Panc1 (cell line): ENCODE measurements around the gene HMOX1. TPM values are rescaled to one million over a fixed set of nuclear protein-coding genes. Genes with fewer than 3 reads are reported as not detected.

Experiments used
- ATAC-seq: fragments of 200-7000 bp; cut with Tn5 transposase; 2 replicates; pipeline ENCODE4 v1.9.1; 2020; ENCODE audit warnings: mild to moderate bottlenecking, moderate library complexity
- BruUV-seq: library from RNA; stranded (reverse); fragments of 400-500 nt; replicated peaks from 2 replicates; lab custom pipeline; 2021; lab: Mats Ljungman, UMichigan
- CTCF ChIA-PET: fragments of 300-600 bp; sonication (Branson Sonifier 250); formaldehyde crosslinking; loops from one replicate; lab custom pipeline; 2022; ENCODE audit warnings: antibody characterized with exemption; lab: Charles Lee
- POLR2A ChIA-PET: fragments of 300-600 bp; sonication (Branson Sonifier 250); formaldehyde crosslinking; loops from one replicate; lab custom pipeline; 2022; ENCODE audit warnings: antibody characterized with exemption; lab: Charles Lee
- DNase-seq: peaks from one replicate; pipeline ENCODE4 v3.0.0-alpha.2; 2010; ENCODE audit warnings: low read depth, low spot score
- H3K27ac ChIP-seq: 2 replicates; pipeline ENCODE4 v1.5.1; 2011; ENCODE audit warnings: mild to moderate bottlenecking, low read length, inconsistent platforms
- H3K27me3 ChIP-seq: fragments of 200-500 bp; sonication (Bioruptor generic); 2 replicates; pipeline ENCODE4 v1.6.0; 2014; ENCODE audit warnings: low read length, inconsistent platforms; ENCODE audit not compliant: control insufficient read depth, insufficient read depth
- H3K36me3 ChIP-seq: fragments of 200-500 bp; sonication (Bioruptor generic); 2 replicates; pipeline ENCODE4 v1.5.1; 2014; ENCODE audit warnings: inconsistent platforms, mild to moderate bottlenecking, low read length, moderate library complexity; ENCODE audit not compliant: control insufficient read depth, insufficient read depth
- H3K4me1 ChIP-seq: 2 replicates; pipeline ENCODE4 v1.5.1; 2011; ENCODE audit warnings: inconsistent platforms, mild to moderate bottlenecking, low read length, moderate library complexity; ENCODE audit not compliant: control insufficient read depth, insufficient read depth
- H3K4me3 ChIP-seq, 2 experiments: 2 replicates each; pipeline ENCODE4 v1.5.1; 2011 to 2012; ENCODE audit warnings: low read depth in 2 of 2, low read length in 2 of 2, mild to moderate bottlenecking in 2 of 2, inconsistent platforms in 1 of 2, moderate library complexity in 1 of 2
- H3K9me3 ChIP-seq: fragments of 200-500 bp; sonication (Bioruptor generic); 2 replicates; pipeline ENCODE4 v1.5.1; 2014; ENCODE audit warnings: low read depth, mild to moderate bottlenecking, inconsistent platforms, low read length, moderate library complexity; ENCODE audit not compliant: control insufficient read depth, insufficient read depth
- POLR2AphosphoS5 ChIP-seq: IDR thresholded peaks from 2 replicates; pipeline ENCODE4 v1.6.1; 2012; ENCODE audit warnings: mild to moderate bottlenecking, low read depth, low read length, moderate library complexity
- SIN3A ChIP-seq: IDR thresholded peaks from 2 replicates; pipeline ENCODE4 v1.6.1; 2012; ENCODE audit warnings: low read depth, mild to moderate bottlenecking, low read length, moderate library complexity, borderline replicate concordance; ENCODE audit not compliant: insufficient read depth
- TCF7L2 ChIP-seq: IDR thresholded peaks from 2 replicates; pipeline ENCODE4 v1.6.1; 2011; ENCODE audit warnings: mild to moderate bottlenecking, low read depth, low read length, inconsistent platforms
- in situ Hi-C: cut with HindIII; loops from 2 replicates; pipeline ENCODE4 v1.10.0; 2016; ENCODE audit warnings: low sequenced_read_pairs, low pct_unique_long_range_greater_than_20kb
- intact Hi-C: fragments of 100-400 bp; cut with micrococcal nuclease; formaldehyde crosslinking; loops from one replicate; pipeline ENCODE4 v1.10.0; 2022; ENCODE audit not compliant: unreplicated experiment
- total RNA-seq: library from RNA; stranded (reverse); gene quantifications from one replicate; pipeline ENCODE4 v1.2.1, GENCODE V29; 2021; ENCODE audit not compliant: unreplicated experiment
- TF ChIP-seq, protein P1 (sequence below): fragments of 450-650 bp; IDR thresholded peaks from 2 replicates; pipeline ENCODE4 v1.5.1; 2017; ENCODE audit warnings: mild to moderate bottlenecking
- TF ChIP-seq, protein P2 (sequence below), 2 experiments: IDR thresholded peaks; 2 replicates each; pipeline ENCODE4 v1.6.1; 2011 to 2012; ENCODE audit warnings: low read depth in 2 of 2, control low read depth in 1 of 2, low read length in 1 of 2, mild to moderate bottlenecking in 1 of 2, moderate library complexity in 1 of 2; ENCODE audit not compliant: insufficient read depth in 1 of 2

HMOX1 gene
- total RNA-seq, 1 experiment from 2014 or later = 105 TPM

DNA sequence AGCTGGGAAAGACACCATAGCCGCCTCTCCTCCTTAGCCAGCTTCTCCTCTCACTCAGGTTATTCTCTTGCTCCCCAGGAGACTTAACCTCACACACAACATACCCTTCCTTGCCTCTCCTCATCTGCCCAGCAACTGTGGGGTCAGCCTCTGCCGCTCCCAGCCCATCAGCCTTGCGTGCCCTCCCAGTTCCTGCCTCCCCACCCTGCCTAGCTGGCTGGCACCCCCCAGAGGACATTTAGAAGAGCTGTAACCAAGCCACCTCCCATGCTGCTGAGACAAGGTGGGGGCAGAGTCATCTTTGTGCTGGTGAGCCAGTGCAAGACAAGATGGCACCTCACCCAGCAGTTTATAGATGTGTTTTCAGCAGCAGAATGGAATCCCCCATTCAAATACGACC lies 43.0 kb upstream of the HMOX1 start:
- ATAC-seq = no peak
- Histone ChIP-seq H3K4me3 (no peak overlapping the region), H3K36me3 (no peaks in the 10 kb centered on the region; the same call in 1 of the 2 replicates), H3K27ac (no peak overlapping the region), H3K27me3 (no peaks in the 10 kb centered on the region), H3K9me3 (no peaks in the 10 kb centered on the region), H3K4me1 (no peaks in the 10 kb centered on the region)
- DNase-seq = no peak
- POLR2A ChIA-PET = no interaction called here
- BruUV-seq = no TSS peak
- in situ Hi-C loops (no loop called here), intact Hi-C loops (no loop called here)
- TF ChIP-seq SIN3A = no peak
- no peak for TF ChIP-seq POLR2AphosphoS5
- TF ChIP-seq, protein P1, sequence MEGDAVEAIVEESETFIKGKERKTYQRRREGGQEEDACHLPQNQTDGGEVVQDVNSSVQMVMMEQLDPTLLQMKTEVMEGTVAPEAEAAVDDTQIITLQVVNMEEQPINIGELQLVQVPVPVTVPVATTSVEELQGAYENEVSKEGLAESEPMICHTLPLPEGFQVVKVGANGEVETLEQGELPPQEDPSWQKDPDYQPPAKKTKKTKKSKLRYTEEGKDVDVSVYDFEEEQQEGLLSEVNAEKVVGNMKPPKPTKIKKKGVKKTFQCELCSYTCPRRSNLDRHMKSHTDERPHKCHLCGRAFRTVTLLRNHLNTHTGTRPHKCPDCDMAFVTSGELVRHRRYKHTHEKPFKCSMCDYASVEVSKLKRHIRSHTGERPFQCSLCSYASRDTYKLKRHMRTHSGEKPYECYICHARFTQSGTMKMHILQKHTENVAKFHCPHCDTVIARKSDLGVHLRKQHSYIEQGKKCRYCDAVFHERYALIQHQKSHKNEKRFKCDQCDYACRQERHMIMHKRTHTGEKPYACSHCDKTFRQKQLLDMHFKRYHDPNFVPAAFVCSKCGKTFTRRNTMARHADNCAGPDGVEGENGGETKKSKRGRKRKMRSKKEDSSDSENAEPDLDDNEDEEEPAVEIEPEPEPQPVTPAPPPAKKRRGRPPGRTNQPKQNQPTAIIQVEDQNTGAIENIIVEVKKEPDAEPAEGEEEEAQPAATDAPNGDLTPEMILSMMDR = no peak
- TF ChIP-seq, protein P2, sequence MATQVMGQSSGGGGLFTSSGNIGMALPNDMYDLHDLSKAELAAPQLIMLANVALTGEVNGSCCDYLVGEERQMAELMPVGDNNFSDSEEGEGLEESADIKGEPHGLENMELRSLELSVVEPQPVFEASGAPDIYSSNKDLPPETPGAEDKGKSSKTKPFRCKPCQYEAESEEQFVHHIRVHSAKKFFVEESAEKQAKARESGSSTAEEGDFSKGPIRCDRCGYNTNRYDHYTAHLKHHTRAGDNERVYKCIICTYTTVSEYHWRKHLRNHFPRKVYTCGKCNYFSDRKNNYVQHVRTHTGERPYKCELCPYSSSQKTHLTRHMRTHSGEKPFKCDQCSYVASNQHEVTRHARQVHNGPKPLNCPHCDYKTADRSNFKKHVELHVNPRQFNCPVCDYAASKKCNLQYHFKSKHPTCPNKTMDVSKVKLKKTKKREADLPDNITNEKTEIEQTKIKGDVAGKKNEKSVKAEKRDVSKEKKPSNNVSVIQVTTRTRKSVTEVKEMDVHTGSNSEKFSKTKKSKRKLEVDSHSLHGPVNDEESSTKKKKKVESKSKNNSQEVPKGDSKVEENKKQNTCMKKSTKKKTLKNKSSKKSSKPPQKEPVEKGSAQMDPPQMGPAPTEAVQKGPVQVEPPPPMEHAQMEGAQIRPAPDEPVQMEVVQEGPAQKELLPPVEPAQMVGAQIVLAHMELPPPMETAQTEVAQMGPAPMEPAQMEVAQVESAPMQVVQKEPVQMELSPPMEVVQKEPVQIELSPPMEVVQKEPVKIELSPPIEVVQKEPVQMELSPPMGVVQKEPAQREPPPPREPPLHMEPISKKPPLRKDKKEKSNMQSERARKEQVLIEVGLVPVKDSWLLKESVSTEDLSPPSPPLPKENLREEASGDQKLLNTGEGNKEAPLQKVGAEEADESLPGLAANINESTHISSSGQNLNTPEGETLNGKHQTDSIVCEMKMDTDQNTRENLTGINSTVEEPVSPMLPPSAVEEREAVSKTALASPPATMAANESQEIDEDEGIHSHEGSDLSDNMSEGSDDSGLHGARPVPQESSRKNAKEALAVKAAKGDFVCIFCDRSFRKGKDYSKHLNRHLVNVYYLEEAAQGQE (IDR thresholded peaks at IDR 0.05; ENCODE audit: insufficient read depth in 1 of 2, low read depth in 2 of 2, low read length in 1 of 2) = no peak
- TF ChIP-seq TCF7L2 = no peak
- CTCF ChIA-PET = interaction anchor here (0.6 kb wide), 1 partner anchor 18 kb away, joined by 7 read pairs; no protein-coding TSS in a partner anchor

DNA sequence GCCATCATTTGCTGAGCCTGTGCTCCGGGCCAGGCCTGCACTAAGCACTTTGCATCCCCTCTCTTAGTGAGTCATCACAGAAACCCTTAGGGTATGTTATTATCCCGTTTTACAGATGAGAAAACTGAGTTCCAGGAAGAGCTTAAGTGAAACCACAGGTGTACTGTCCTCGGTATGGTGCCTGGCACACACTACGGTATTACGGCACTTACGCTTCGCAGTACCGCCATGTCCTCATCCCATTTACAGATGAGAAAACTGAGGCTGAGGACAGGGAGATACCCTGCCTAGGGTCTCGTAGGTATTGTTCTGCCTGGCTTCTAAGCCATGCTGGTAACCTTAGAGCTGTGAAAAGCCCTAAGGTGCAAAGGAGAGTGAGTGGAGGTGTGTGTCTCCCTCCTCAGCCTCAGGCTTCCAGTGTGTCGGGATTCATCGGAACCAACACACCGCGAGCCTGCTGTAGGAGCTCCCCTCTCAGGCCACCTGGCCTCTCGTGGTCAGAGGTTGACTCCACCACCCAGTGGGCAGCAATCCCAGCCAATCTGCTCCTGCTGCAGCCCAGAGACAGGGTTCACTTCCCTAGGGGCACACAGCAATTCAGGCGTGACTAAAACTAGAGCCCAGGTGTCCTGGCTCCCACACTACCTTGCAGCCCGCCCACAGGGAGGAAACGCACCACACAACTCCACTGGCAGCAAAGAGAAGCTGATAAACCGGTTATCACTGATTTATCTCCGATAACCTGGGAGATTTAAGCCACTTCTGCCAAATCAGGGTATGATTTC lies 39.6 kb upstream of the HMOX1 start:
- H3K4me3 ChIP-seq = no peak overlapping the region
- BruUV-seq = no TSS peak
- POLR2A ChIA-PET = interaction anchor here (0.5 kb wide), 1 partner anchor 53 kb away, joined by 3 read pairs; no protein-coding TSS in a partner anchor

More for the DNA sequence above, 39.6 kb upstream of the HMOX1 start:
- in situ Hi-C loops = no loop called here
- DNase-seq = no peak
- Histone ChIP-seq H3K4me1 (no peaks in the 10 kb centered on the region), H3K27me3 (no peaks in the 10 kb centered on the region), H3K27ac (no peak overlapping the region), H3K36me3 (no peaks in the 10 kb centered on the region), H3K9me3 (no peaks in the 10 kb centered on the region)
- TF ChIP-seq, protein P1 = no peak
- TF ChIP-seq, protein P2 (IDR thresholded peaks at IDR 0.05; ENCODE audit: insufficient read depth in 1 of 2, low read depth in 2 of 2, low read length in 1 of 2) = no peak
- no peak for TF ChIP-seq TCF7L2
- CTCF ChIA-PET = no interaction called here
- no peak for ATAC-seq
- intact Hi-C loops = no loop called here
